Natural killer cell (primary cell): ENCODE results near the gene BOD1. TPM values are rescaled to one million over a fixed set of nuclear protein-coding genes. Genes with fewer than 3 reads are reported as not detected.

Experiments
- ATAC-seq, 3 donors: fragments of 150-1000 bp in 2 of 3; fragments of 200-7000 bp in 1 of 3; cut with Tn5 transposase; 1 replicate in 1 of 3; 2 replicates in 2 of 3; pipeline ENCODE4 v1.10.0; 2021; ENCODE audit warnings: mild to moderate bottlenecking in 2 of 3, moderate library complexity in 2 of 3
- DNase-seq, 2 donors: peaks; one replicate each; pipeline versions ENCODE4 v3.0.0 to v3.0.0-alpha.2; 2013 to 2021; ENCODE audit warnings: mixed read lengths in 1 of 2
- H3K27ac ChIP-seq: one replicate; pipeline ENCODE4 v1.5.1; 2013; ENCODE audit warnings: mild to moderate bottlenecking, low read length
- H3K27me3 ChIP-seq: one replicate; pipeline ENCODE4 v1.6.1; 2013; ENCODE audit warnings: low read length; ENCODE audit not compliant: control insufficient read depth, insufficient read depth
- H3K36me3 ChIP-seq: one replicate; pipeline ENCODE4 v1.6.1; 2013; ENCODE audit warnings: low read length; ENCODE audit not compliant: control insufficient read depth, insufficient read depth
- H3K4me1 ChIP-seq: one replicate; pipeline ENCODE4 v1.6.1; 2013; ENCODE audit warnings: low read length; ENCODE audit not compliant: control insufficient read depth, insufficient read depth
- H3K4me3 ChIP-seq: one replicate; pipeline ENCODE4 v1.5.1; 2013; ENCODE audit warnings: low read length
- H3K9me3 ChIP-seq: one replicate; pipeline ENCODE4 v1.6.1; 2013; ENCODE audit warnings: low read length; ENCODE audit not compliant: control insufficient read depth, insufficient read depth
- H3K27ac Mint-ChIP-seq, 2 donors: one replicate each; pipeline ENCODE4 v1.8.0; 2022; ENCODE audit warnings: mild to moderate bottlenecking in 2 of 2, mixed read lengths in 2 of 2, moderate library complexity in 1 of 2
- H3K27me3 Mint-ChIP-seq, 2 donors: one replicate each; pipeline ENCODE4 v1.8.0; 2022; ENCODE audit warnings: low read depth in 2 of 2, mixed read lengths in 2 of 2
- H3K36me3 Mint-ChIP-seq: one replicate; pipeline ENCODE4 v1.8.0; 2022; ENCODE audit warnings: mixed read lengths
- H3K4me1 Mint-ChIP-seq, 2 donors: one replicate each; pipeline ENCODE4 v1.8.0; 2022; ENCODE audit warnings: mixed read lengths in 2 of 2
- H3K4me3 Mint-ChIP-seq: one replicate; pipeline ENCODE4 v1.8.0; 2022; ENCODE audit warnings: mild to moderate bottlenecking, moderate library complexity, mixed read lengths
- H3K9me3 Mint-ChIP-seq, 2 donors: one replicate each; pipeline ENCODE4 v1.8.0; 2022; ENCODE audit warnings: mixed read lengths in 2 of 2
- CTCF ChIP-seq: fragments of 200-600 bp; IDR thresholded peaks from one replicate; pipeline ENCODE4 v1.8.0; 2022; ENCODE audit warnings: antibody characterized with exemption
- WGBS: methylation state at CpG from one replicate; pipeline ENCODE4 v1.1.7; 2013; ENCODE audit warnings: missing lambda C conversion rate; ENCODE audit not compliant: insufficient coverage; 5-methylcytosine and 5-hydroxymethylcytosine counted together
- intact Hi-C: fragments of 100-400 bp; cut with micrococcal nuclease; formaldehyde crosslinking; loops from one replicate; pipeline ENCODE4 v1.14.2; 2022
- total RNA-seq, 4 donors: library from RNA; stranded (reverse); fragments of 120-200 nt in 1 of 4; gene quantifications; one replicate each; pipeline versions ENCODE4 v1.2.3 to v1.2.4, GENCODE V29; 2013 to 2022

The BOD1 gene
- total RNA-seq, 3 donors from 2014 or later (not counting 1 experiment from before 2014, with no cell fraction given), result 11.0 to 19.9 (median 16.6) TPM

GRCh38 chr5:173626505-173626820, 10.0 kb upstream of the BOD1 start:
- TF ChIP-seq CTCF, result no peak
- intact Hi-C loops, result no loop called here
- DNase-seq, result no peak
- no peaks in the 10 kb centered on the region for H3K4me1 ChIP-seq
- peaks cover 6 to 7% of the 10 kb centered on the region in 2 donors for H3K27me3 Mint-ChIP-seq
- no peak overlapping the region for H3K4me3 ChIP-seq
- H3K27ac ChIP-seq, result no peak overlapping the region
- H3K9me3 Mint-ChIP-seq, result no peaks in the 10 kb centered on the region
- no peak for ATAC-seq
- no peaks in the 10 kb centered on the region for H3K36me3 ChIP-seq
- H3K4me3 Mint-ChIP-seq, result no peak overlapping the region
- H3K27me3 ChIP-seq, result no peaks in the 10 kb centered on the region
- H3K4me1 Mint-ChIP-seq, result no peaks in the 10 kb centered on the region
- H3K9me3 ChIP-seq, result no peaks in the 10 kb centered on the region
- no peak overlapping the region for H3K27ac Mint-ChIP-seq
- no peaks in the 10 kb centered on the region for H3K36me3 Mint-ChIP-seq
- WGBS, result 85% methylated on average over 3 of the region's 3 CpGs

- Mint-ChIP-seq H3K4me3 (no peak overlapping the region), H3K9me3 (no peaks in the 10 kb centered on the region), H3K4me1 (no peaks in the 10 kb centered on the region), H3K36me3 (no peaks in the 10 kb centered on the region), H3K27ac (no peak overlapping the region), H3K27me3 (peaks cover 6 to 7% of the 10 kb centered on the region in 2 donors)
- Histone ChIP-seq H3K9me3 (no peaks in the 10 kb centered on the region), H3K36me3 (no peaks in the 10 kb centered on the region), H3K27me3 (no peaks in the 10 kb centered on the region), H3K4me3 (no peak overlapping the region), H3K4me1 (no peaks in the 10 kb centered on the region), H3K27ac (no peak overlapping the region)
- no peak for TF ChIP-seq CTCF
- intact Hi-C loops, result no loop called here
- ATAC-seq (no peak), DNase-seq (no peak)
- WGBS, result 76% methylated on average over 6 of the region's 6 CpGs
Measured at GRCh38 chr5:173625673-173626504, 9.4 kb upstream of the BOD1 start.

GRCh38 chr5:173625261-173625660, 8.8 kb upstream of the BOD1 start:
- DNase-seq (no peak), ATAC-seq (no peak)
- Mint-ChIP-seq H3K27ac (no peak overlapping the region), H3K4me1 (no peaks in the 10 kb centered on the region), H3K9me3 (no peaks in the 10 kb centered on the region), H3K4me3 (no peak overlapping the region), H3K36me3 (no peaks in the 10 kb centered on the region), H3K27me3 (peaks cover 6 to 7% of the 10 kb centered on the region in 2 donors)
- Histone ChIP-seq H3K4me3 (no peak overlapping the region), H3K4me1 (no peaks in the 10 kb centered on the region), H3K27me3 (no peaks in the 10 kb centered on the region), H3K9me3 (no peaks in the 10 kb centered on the region), H3K36me3 (no peaks in the 10 kb centered on the region), H3K27ac (no peak overlapping the region)
- WGBS, result 91% methylated on average over 3 of the region's 3 CpGs
- TF ChIP-seq CTCF, result no peak
- intact Hi-C loops, result no loop called here

GRCh38 chr5:173624282-173624681, 7.8 kb upstream of the BOD1 start:
- H3K4me3 Mint-ChIP-seq, result no peak overlapping the region
- no peaks in the 10 kb centered on the region for H3K9me3 Mint-ChIP-seq
- no peaks in the 10 kb centered on the region for H3K9me3 ChIP-seq
- H3K4me1 Mint-ChIP-seq, result no peaks in the 10 kb centered on the region
- intact Hi-C loops, result no loop called here
- H3K36me3 Mint-ChIP-seq, result no peaks in the 10 kb centered on the region
- H3K36me3 ChIP-seq, result no peaks in the 10 kb centered on the region
- no peak for DNase-seq
- no peaks in the 10 kb centered on the region for H3K4me1 ChIP-seq
- 79% methylated on average over 5 of the region's 5 CpGs for WGBS
- no peaks in the 10 kb centered on the region for H3K27me3 ChIP-seq
- no peak for TF ChIP-seq CTCF
- no peak overlapping the region for H3K4me3 ChIP-seq
- peaks cover 6 to 7% of the 10 kb centered on the region in 2 donors for H3K27me3 Mint-ChIP-seq
- no peak for ATAC-seq
- H3K27ac Mint-ChIP-seq, result no peak overlapping the region
- no peak overlapping the region for H3K27ac ChIP-seq
